Gastroesophageal sphincter (tissue), 3 donors: ENCODE measurements around the gene PSMD14.

Source experiments
- CTCF ChIP-seq, 4 experiments: fragments of 200-600 bp in 2 of 4; fragments of 450-650 bp in 2 of 4; sonication (generic) in 1 of 4; IDR thresholded peaks; one replicate each; pipeline ENCODE4 v1.5.1; 2017 to 2019; ENCODE audit warnings: antibody characterized with exemption in 4 of 4, mild to moderate bottlenecking in 2 of 4, moderate library complexity in 2 of 4
- POLR2AphosphoS5 ChIP-seq: sonication (generic); formaldehyde crosslinking; IDR thresholded peaks from one replicate; pipeline ENCODE4 v1.6.1; 2017; ENCODE audit warnings: antibody characterized with exemption

- TF ChIP-seq CTCF (IDR thresholded peaks at IDR 0.05) (no peak), POLR2AphosphoS5 (no peak)
These were observed 83.7 kb downstream of the PSMD14 start for GRCh38 chr2:161391737-161392506.
